HG03139 (cell line): ENCODE results near the gene NRXN2.

Source experiments
- ATAC-seq: cut with Tn5 transposase; IDR thresholded peaks from one replicate; pipeline ENCODE4 v1.9.1; 2021; ENCODE audit not compliant: unreplicated experiment

The NRXN2 gene

GRCh38 chr11:64556721-64557250 is 166.2 kb downstream of the NRXN2 start:
- no peak for ATAC-seq
